ENCODE data around the gene GRK5.

Gene GRK5

DNA sequence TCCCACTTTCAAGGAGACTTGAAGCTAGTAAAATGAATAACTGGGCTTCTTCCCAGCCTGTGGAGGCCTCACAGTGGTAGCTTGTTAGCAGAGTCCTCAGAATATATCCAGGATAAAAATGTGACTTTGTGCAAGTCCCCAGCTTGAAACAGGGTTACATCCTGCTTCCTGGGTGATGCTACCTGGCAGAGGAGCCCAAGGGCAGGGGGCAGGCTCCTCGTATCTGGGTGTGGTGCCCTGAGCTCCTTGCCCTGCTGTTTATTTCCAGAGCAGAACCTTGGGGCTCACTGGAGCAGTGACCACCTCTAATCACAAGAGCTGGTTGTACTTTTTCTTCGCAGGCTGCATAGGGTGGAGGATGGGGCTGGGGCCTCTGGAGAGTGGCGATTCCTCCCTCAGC, 94.8 kb downstream of the GRK5 start:
- DNase-seq: no peak

DNA sequence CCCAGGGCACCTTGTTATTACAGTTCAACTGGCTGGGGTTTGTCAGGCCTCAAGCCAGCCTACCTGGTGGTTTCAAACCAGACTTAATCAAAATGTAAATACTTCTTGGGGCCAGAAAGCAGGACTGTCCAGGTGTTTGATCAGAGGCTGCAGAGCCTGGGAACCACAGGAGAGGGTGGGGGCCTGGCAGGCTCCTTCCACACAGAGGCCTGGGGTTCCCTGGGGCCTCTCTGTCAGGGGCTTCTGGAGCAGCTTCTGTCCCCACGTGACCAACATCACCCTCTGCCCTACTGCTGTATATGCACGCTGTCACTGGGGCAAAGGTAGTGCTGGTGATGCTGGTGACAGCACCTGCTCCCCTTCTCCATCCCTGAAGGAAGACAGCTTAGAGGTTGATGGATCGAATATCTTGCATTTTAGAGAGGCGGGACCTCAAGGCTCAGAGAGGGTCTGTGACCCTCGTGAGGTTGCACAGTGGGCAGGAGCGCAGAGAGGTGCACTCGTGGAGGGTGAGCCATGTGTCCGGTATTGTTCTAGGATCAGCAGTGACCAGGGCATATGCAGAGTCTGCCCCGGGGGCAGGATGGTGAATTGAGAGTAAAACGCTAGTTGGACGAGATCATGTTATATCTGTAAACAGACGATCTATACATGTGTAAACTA, 95.4 kb downstream of the GRK5 start:
- DNase-seq: no peak

DNA sequence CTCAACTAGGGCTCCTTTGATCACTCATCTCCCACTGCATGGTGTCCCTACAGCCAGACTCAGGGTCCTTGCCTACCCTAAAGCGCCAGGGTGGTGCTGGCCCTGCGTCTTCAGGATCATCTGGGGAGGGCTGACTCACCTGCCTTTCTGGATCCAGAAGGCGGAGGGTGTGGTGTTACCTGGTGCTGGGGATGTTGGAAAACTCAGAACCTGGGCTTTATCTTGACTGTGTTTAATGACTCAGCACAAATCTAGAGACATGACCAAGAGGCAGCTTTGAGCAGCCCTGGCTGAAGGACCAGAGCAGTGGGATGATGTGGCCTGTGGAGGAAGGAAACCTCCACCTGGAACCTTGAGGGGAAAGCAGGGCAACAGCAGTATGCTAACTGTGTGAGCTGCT, 96.5 kb downstream of the GRK5 start:
- DNase-seq: no peak

DNA sequence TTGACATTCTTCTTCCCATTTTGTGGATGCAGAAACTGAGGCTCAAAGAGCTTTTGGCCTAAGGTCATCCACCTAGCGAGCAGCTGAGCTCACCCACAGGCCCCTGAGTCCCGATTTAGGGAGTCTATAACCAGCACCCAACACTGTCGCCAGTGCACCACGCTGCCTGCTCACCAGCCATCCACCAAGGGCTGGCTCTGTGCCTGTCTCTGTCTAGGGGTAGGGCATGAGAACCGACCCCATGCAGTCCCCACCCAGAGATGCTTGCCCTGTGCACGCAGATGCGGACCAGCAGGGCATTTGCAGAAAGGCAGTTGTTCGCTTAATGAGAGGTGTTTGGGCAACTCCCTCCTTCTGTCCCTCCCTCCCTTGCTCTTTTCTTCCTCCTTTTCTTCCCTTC, 97.2 kb downstream of the GRK5 start:
- no peak for DNase-seq

GRCh38 chr10:119305860-119306513, 98.6 kb downstream of the GRK5 start:
- peak; percentile 51 to 83 (median 70) for DNase-seq

GRCh38 chr10:119306514-119306951, 99.2 kb downstream of the GRK5 start:
- peak; percentile 61 to 83 (median 74) for DNase-seq

- no peak for DNase-seq
Measured at GRCh38 chr10:119306986-119307392, 99.6 kb downstream of the GRK5 start.

DNA sequence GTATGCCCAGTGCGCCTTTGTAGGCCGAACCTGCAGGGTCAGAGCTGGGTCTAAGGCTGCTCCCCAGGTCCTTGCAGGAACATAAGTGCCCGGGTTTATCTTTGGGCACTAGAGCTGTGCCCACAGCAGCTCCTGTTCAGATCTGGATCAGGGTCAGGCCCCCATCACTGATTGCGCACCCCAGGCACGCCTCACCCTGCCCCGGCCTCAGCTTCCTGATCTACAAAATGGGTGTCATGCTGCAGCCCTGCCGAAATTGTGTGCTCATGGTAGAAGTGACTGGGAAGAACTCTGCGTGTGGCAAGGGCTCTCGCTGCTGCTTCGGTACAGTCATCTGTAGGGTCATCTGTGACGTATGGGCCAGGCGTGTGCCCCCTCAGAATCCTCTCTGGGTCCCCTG, 100.7 kb downstream of the GRK5 start:
- no peak for DNase-seq

DNA sequence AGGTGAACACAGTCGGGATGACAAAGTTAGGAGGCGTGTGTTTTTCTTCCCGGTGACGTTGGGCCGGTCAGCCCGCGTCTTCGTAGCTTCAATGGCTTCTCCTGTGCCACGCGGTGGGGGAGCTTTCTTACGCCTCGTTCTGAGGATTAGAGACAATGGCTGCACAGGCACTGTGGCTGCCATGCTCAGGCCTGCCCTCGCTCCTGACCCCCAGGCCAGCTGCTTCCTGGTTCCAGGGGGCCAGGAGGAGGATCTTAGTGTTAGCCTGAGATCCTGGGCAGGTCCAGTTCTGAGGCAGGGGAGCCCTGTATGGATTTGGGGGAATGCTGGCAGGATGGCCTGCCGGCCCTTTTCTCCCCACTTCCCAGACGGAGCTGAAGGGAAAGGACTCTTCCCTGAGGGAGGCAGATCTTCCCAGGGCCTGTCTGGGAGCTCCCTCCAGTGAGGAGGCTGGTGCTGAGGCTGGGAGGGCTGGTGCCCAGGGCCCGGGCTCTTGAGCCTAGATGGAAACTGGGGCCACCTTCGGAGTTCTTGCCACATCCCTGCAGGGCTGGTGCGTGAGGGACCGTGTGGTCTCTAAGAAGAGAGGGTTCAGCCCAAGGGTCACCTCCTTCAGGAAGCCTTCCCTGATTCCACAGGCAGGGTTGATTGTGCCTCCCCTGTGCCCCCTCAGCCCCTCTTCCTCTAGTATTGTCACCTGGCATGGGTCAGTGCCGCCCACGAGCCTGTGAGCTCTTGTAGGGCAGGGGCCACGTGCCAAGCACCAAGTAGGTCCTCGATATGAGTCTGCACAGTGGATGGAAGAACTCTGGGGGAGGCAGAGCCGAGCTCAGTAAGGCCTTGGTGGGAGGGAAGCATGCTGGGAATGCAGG, 101.4 kb downstream of the GRK5 start:
- no peak for DNase-seq

DNA sequence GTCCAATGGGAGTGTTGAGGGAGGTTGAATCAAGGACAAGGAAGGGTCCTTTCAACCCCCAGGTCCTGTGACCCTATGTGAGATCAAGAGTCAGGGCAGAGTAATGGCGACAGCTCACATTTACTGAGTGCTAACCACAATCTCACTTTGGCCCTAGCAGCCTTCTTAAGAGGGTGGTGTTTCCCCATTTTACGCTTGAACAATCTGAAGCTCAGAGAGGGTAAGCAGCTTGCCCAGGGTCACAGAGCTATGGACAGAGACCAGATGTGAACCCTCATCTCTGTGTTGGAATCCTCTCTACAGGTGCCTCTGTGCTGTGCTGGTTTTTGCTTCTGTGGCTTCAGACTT, 102.0 kb downstream of the GRK5 start:
- DNase-seq: no peak

- DNase-seq: no peak
Measured at GRCh38 chr10:119310806-119311205, 103.4 kb downstream of the GRK5 start.

GRCh38 chr10:119312241-119312640, 104.9 kb downstream of the GRK5 start:
- DNase-seq: no peak

DNA sequence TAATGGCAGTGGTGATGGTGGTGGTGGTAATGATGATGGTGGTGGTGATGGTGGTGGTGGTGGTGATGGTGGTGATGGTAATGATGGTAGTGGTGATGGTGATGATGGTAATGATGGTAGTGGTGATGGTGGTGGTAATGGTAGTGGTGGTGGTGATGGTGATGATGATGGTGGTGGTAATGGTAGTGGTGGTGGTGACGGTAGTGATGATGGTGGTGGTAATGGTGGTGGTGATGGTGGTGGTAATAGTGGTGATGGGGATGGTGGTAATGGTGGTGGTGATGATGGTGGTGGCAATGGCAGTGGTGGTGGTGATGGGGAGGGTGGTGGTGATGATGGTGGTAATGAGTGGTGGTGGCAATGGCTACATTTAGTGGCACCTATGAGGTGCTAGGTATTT, 105.7 kb downstream of the GRK5 start:
- no peak for DNase-seq

DNA sequence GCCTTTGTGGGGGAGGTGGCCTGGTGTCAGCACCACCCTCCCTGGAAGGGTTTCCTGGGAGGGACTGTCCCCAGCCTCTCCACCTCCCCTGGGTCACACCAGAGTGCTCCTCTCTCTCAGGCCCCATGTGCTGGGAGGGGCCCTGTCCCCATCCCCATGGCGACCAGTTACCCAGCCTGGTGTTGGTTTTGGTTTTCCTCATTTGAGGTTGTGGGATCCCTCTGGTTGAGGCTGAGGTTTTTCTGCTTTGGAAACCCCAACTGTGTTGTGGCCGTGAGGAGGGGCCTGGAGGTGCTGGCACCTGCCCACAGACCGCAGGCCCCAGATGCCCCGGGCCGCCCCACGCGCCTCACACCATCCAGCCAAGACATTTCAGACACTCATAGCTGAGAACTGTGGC, 106.3 kb downstream of the GRK5 start:
- DNase-seq: no peak

GRCh38 chr10:119314061-119314460, 106.7 kb downstream of the GRK5 start:
- DNase-seq: no peak

DNA sequence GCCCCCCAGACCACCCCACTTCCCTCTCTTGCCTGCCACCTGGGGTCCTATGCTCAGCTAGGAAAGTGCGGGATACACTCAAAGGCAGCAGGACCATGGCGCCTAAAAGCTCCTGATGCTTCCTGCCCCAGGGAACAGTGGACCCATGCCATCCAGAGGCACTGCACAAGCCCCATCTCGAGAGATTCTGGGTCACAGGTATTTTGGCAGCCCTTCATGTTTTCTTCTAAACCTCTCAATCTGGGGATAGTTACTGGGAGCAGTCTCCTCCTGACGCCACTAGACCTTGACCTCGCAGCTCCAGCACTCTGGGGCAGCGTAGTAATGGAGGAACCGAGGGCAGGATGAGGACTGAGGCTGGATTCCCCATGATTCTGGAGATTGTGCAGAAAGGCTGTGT, 107.1 kb downstream of the GRK5 start:
- DNase-seq: no peak

- peak in 1 of 6 experiments; percentile 8 for DNase-seq
Measured at GRCh38 chr10:119315128-119316001, 108.0 kb downstream of the GRK5 start.

GRCh38 chr10:119316002-119316358, 108.6 kb downstream of the GRK5 start:
- no peak for DNase-seq

DNA sequence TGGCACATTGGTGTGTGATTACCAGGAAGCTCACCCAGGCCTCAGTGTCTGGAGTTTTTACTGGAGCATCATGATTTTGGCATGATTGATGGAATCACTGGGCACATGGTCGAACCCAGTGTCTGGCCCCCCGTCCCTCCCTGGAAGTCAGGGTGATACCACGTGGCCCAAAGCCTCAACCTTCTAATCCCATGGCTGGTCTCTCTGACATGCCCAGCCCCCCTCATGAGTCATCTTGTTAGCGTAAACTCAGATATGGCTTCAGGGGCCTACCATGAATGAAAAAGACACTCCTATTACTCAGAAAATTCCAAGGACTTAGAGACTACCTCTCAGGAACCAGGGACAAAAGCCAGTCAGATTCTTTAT, 109.3 kb downstream of the GRK5 start:
- DNase-seq: no peak

DNA sequence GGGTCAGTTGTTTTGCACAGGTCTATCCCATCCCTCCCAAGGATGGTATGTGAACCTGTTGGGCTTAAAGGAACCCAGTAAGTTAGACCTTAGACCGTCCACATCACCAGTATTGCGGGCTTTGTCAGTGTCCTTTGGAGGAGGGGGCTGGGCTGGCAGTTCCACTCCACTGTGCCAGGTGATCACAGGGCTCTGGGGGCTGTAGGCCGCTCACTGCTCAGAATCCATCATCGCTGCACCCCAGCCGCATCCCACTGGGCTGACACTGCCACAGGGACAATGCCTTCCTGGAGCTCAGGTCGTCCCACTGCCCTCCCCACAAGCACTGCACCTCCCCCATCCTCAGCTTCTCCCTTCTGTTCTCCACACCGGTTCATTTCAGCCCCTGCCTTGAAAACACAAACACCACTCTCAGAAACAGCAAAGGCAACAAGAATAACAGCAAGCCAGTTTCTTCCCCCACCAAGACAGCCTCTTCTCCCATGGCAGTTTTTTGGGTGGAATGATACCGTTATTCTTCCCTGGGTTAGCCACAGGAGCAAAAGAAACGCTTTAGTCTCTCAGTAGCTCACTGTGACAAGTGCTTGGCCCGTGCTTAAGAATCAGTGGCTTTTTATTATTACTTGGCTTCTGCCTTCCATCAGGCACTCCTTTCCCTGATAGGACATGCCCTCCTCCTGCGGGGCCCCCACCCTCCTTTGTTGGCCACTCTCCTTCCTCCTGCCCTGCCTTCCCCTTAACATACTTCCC, 111.2 kb downstream of the GRK5 start:
- no peak for DNase-seq

GRCh38 chr10:119319161-119319919, 112.0 kb downstream of the GRK5 start:
- DNase-seq: no peak

DNA sequence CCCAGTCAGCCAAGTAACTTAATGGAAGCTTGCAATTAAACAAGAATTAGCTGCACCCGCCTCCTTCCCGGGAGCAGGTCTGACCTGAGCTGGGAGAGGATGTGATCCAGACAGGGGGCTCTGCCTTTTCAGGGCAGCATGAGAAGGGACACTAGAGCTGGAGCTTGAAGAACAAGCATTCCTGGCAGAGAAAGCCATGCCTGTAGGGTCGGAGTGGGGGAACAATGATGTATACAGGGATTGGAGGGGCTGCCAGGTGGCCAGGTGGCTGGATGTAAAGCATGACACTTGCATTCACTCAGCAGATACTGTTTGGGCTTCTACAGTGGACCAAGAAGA, 112.5 kb downstream of the GRK5 start:
- DNase-seq: no peak
